MCF 10A (cell line): ENCODE measurements around the gene MGAT1. TPM values are rescaled to one million over a fixed set of nuclear protein-coding genes. Genes with fewer than 3 reads are reported as not detected.

Experiments
- BruUV-seq: library from RNA; stranded (reverse); fragments of 400-500 nt; replicated peaks from 2 replicates; lab custom pipeline; 2021; lab: Mats Ljungman, UMichigan
- CTCF ChIA-PET: fragments of 300-600 bp; sonication (Branson Sonifier 250); formaldehyde crosslinking; extraction: SDS; loops from one replicate; lab custom pipeline; 2021; ENCODE audit warnings: antibody characterized with exemption, inconsistent platforms; lab: Yijun Ruan, JAX
- POLR2A ChIA-PET: fragments of 300-600, 350-650 bp; sonication (Branson Sonifier 250); formaldehyde crosslinking; extraction: SDS; loops from one replicate; lab custom pipeline; 2020; ENCODE audit warnings: antibody characterized with exemption, inconsistent platforms; lab: Yijun Ruan, JAX
- DNase-seq: peaks from one replicate; pipeline ENCODE4 v3.0.0-alpha.2; 2018; ENCODE audit not compliant: unreplicated experiment
- H3K27ac Mint-ChIP-seq: one replicate; pipeline ENCODE4 v1.8.0; 2022; ENCODE audit warnings: mild to moderate bottlenecking, low read depth, mixed read lengths; ENCODE audit not compliant: unreplicated experiment
- H3K27me3 Mint-ChIP-seq: one replicate; pipeline ENCODE4 v1.8.0; 2022; ENCODE audit warnings: mixed read lengths; ENCODE audit not compliant: insufficient read depth, unreplicated experiment
- H3K36me3 Mint-ChIP-seq: one replicate; pipeline ENCODE4 v1.8.0; 2022; ENCODE audit warnings: mild to moderate bottlenecking, moderate library complexity, mixed read lengths; ENCODE audit not compliant: insufficient read depth, unreplicated experiment
- H3K4me1 Mint-ChIP-seq: one replicate; pipeline ENCODE4 v1.8.0; 2022; ENCODE audit warnings: mixed read lengths; ENCODE audit not compliant: insufficient read depth, unreplicated experiment
- H3K4me3 Mint-ChIP-seq: one replicate; pipeline ENCODE4 v1.8.0; 2022; ENCODE audit warnings: mild to moderate bottlenecking, moderate library complexity, mixed read lengths; ENCODE audit not compliant: unreplicated experiment
- H3K9me3 Mint-ChIP-seq: one replicate; pipeline ENCODE4 v1.8.0; 2022; ENCODE audit warnings: mixed read lengths; ENCODE audit not compliant: unreplicated experiment
- intact Hi-C: fragments of 100-400 bp; cut with micrococcal nuclease; formaldehyde crosslinking; loops from 2 replicates; pipeline ENCODE4 v1.14.1; 2022
- total RNA-seq: library from RNA; stranded (reverse); gene quantifications from 2 replicates; pipeline ENCODE4 v1.2.3, GENCODE V29; 2022
- TF ChIP-seq, protein P1 (sequence below): fragments of 200-600 bp; IDR thresholded peaks from one replicate; pipeline ENCODE4 v1.8.0; 2022; ENCODE audit warnings: antibody characterized with exemption, mild to moderate bottlenecking; ENCODE audit not compliant: unreplicated experiment

MGAT1 gene
- total RNA-seq, 1 experiment from 2014 or later = 135 TPM

DNA sequence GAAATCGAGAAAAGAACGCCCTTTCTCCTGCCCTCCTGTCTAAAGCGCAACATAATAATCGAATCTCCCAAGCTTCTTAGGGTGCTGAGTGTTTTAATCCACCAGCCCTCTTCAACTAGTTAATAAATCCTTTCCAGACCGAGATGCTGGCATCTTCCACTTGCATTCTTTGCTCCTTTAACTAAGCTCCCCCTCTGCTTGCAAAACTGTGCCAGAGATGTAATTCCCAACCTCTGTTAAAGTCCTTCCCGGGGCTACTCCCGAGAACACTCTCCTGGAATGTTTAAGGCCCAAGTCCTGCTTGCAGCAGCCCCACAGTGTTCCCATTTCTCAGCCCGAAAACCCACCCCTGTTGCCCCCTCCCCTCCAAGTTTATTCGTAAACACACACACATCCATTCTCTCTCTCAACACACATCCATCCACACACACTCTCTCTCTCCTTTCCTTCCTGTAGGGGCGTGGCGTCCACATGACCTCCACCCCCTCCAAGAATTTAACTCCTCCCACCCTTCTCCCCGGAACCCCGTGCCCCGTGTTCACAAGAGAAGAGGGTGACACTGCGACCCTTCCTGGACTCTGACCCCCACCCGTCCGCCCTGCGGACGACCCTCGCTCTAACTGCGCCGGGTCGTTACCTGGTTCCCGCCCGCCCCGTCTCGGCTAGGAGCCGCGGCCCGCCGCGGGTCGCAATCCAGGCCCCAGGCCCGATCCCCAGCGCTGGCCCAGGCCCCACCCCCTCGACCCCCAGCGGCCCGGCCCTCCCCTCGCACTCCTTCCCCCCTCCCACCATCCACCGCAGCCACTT lies 7.0 kb upstream of the MGAT1 start:
- TSS peak; percentile 40 for BruUV-seq
- CTCF ChIA-PET = interaction anchor here (1.3 to 3.2 kb wide), 3 partner anchors 9 to 23 kb away, joined by 6 to 10 read pairs (median 6); no protein-coding TSS in a partner anchor
- DNase-seq = peak; percentile 97
- Mint-ChIP-seq H3K27ac (peak overlapping the region; percentile 75), H3K36me3 (peaks cover 26% of the 10 kb centered on the region), H3K27me3 (no peaks in the 10 kb centered on the region), H3K4me1 (peaks cover 59% of the 10 kb centered on the region), H3K9me3 (no peaks in the 10 kb centered on the region), H3K4me3 (peak overlapping the region; percentile 80)
- TF ChIP-seq, protein P1, sequence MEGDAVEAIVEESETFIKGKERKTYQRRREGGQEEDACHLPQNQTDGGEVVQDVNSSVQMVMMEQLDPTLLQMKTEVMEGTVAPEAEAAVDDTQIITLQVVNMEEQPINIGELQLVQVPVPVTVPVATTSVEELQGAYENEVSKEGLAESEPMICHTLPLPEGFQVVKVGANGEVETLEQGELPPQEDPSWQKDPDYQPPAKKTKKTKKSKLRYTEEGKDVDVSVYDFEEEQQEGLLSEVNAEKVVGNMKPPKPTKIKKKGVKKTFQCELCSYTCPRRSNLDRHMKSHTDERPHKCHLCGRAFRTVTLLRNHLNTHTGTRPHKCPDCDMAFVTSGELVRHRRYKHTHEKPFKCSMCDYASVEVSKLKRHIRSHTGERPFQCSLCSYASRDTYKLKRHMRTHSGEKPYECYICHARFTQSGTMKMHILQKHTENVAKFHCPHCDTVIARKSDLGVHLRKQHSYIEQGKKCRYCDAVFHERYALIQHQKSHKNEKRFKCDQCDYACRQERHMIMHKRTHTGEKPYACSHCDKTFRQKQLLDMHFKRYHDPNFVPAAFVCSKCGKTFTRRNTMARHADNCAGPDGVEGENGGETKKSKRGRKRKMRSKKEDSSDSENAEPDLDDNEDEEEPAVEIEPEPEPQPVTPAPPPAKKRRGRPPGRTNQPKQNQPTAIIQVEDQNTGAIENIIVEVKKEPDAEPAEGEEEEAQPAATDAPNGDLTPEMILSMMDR = no peak
- POLR2A ChIA-PET = interaction anchor here (0.5 to 6.6 kb wide), 33 partner anchors 8 to 452 kb away, joined by 3 to 78 read pairs (median 4); partner anchors contain the start of genes MGAT1, RACK1, TRIM41 and ZFP62
- intact Hi-C loops = no loop called here

DNA sequence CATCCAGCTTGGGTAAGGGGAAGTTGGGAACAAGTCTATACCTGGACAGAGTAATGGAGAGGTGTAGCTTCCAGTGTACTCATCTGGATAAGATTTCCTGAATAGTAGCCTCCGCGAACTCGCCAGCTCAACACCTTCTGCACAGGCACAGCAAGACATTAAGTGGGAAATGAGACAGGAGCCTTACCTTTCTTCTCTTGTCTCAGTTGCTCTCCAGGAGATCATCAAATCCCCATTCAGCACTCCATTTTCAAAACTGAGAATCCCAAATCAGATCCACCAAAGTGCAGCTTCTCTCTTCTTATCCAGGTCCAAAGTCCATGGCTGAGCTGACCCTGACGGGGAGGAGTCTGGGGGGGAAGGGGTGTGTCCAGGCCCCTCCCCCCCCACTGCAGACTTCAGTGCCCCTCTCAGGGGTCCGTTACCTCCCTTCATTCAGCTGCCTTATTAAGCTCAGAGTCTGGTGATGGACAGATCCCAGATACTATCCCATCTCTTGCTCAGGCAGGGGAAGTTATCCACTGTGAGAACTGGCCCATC lies 5.9 kb upstream of the MGAT1 start:
- intact Hi-C loops = no loop called here
- Mint-ChIP-seq H3K9me3 (no peaks in the 10 kb centered on the region), H3K36me3 (peaks cover 32% of the 10 kb centered on the region), H3K27ac (peak overlapping the region; percentile 75), H3K4me3 (peak overlapping the region; percentile 80), H3K4me1 (peaks cover 60% of the 10 kb centered on the region), H3K27me3 (no peaks in the 10 kb centered on the region)
- POLR2A ChIA-PET = interaction anchor here (0.7 to 6.6 kb wide), 10 partner anchors 8 to 400 kb away, joined by 3 to 77 read pairs (median 4); partner anchors contain the start of gene ZFP62
- TF ChIP-seq, protein P1 = no peak
- CTCF ChIA-PET = interaction anchor here (0.5 to 2.2 kb wide), 5 partner anchors 16 to 400 kb away, joined by 3 to 6 read pairs (median 4); no protein-coding TSS in a partner anchor
- BruUV-seq = no TSS peak
- DNase-seq = no peak

DNA sequence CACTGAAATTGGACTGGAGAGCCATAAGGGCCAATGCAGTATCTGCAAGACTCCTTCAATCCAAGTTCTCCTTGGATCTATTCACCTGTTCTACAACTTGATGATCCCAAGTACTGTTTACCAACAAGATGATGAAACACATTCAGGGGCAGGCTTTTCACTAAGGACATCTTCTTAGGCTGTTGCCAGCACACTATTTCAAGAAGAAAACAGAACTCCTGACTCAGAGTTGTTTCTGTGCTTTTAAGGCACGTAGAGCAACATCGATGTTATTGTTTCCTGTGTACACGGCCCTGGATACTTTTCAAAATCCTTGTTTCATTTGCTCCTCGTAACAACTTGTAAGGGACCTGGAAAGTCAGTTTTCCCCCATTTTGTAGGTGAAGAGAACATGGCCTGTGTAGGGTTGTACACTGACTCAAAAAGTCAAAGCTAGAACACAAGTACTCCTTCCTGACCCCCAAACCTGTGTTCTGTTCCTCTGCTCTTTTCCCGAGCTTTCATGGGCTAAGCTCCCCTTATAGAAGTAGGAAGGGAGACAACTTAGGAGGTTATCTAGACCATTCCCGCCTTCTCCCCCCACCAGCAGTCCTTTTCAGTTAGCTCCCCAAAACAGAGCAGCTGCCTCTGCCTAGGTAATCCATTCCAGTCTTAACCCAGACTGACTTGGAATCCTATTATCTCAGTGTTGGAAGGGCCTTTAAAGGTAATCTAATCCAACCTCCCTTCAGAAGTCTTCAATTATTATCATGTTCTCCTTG lies 5.2 kb upstream of the MGAT1 start:
- BruUV-seq = no TSS peak
- H3K36me3 Mint-ChIP-seq = peaks cover 32% of the 10 kb centered on the region
- no peaks in the 10 kb centered on the region for H3K27me3 Mint-ChIP-seq
- peak overlapping the region; percentile 75 for H3K27ac Mint-ChIP-seq
- no peak for DNase-seq
- ChIA-PET POLR2A (interaction anchor here (0.6 to 6.6 kb wide), 9 partner anchors 8 to 866 kb away, joined by 3 to 77 read pairs (median 4); partner anchors contain the start of gene ZFP62), CTCF (interaction anchor here (0.5 to 2.2 kb wide), 6 partner anchors 8 to 443 kb away, joined by 3 to 6 read pairs (median 3); no protein-coding TSS in a partner anchor)
- intact Hi-C loops = no loop called here
- peak overlapping the region; percentile 80 for H3K4me3 Mint-ChIP-seq
- TF ChIP-seq, protein P1 = no peak
- H3K9me3 Mint-ChIP-seq = no peaks in the 10 kb centered on the region
- H3K4me1 Mint-ChIP-seq = peaks cover 60% of the 10 kb centered on the region
